ENCODE data around the gene L3MBTL4.
"Not testable (repeated sequence)": the region's sequence is repeated elsewhere in the genome, so short reads cannot be mapped to it uniquely, and the experiment has no call there.

The L3MBTL4 gene

DNA sequence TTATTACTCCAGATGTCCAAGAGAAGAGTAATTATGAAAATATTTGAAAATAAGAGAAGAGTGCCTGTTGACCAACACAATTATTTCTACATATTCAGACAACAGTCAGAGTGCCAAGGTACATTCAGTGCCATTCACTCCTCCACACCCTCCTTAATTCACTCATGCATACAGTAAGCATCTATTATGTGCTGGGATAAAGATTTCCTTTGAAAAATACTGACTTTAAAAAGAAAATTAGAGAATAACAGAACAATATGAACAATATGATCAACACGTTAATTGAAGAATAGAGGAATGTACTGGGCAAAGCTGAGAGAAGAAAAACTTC is 203.6 kb downstream of the L3MBTL4 start:
- no peak overlapping the region for H3K4me3 ChIP-seq

DNA sequence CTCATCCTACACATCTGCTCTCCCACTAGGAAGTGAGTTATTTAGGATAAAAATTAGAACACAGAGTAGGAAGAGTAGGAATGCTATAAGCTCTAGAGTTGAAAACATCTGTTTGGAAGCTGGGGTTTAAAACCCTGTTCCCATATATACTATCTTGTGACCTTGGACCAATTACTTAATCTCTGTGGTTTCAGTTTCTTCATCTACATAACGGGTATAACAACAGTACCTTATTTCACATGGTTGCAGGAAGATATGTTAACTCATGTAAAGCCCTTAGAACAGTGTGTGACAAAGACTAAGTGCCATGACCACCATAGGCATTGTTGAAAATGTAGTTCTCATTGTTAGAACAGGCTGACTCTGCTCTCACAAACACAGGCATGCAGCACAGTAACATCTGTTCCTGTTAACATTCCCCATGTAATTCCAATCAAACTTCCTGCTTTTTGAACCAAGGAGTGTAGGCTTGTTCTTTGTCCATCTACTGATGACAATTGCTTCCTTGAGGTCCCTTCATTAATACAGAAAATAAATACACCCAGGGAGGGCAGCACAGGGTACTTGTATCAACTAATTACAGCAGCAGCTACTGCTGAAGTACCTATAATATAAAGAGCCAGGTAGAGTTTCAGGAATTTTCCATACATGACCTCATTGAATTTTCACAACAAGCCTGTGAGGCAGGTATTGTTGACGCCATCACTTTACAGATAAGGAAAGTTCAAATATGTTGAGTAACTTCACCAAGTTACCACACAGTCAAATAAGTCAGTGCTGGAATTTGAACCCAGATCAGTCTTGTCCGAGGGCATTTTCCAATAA is 204.2 kb downstream of the L3MBTL4 start:
- Histone ChIP-seq H3K4me3 (no peak overlapping the region), H3K27ac (no peak overlapping the region)

More for the DNA sequence above, 203.6 kb downstream of the L3MBTL4 start:
- H3K27ac ChIP-seq: no peak overlapping the region

DNA sequence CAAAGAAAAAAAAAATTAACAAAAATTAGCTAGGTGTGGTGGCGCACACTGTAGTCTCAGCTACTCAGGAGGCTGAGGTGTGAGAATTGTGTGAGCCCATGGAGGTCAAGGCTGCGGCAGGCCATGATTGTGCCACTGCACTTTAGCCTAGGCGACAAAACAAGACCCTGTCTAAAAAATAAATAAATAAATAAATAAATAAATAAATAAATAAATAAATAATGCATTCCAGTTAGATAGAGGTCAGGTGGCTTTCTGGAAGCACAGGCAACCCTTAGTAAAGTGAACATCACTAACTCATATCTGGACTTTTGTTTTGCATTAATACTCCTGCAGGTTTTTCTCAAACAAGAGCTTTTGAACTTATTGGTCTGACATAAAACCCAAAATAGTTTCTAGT is 206.8 kb downstream of the L3MBTL4 start:
- no peak overlapping the region for H3K27ac ChIP-seq

GRCh38 chr18:6207116-6207515 is 207.6 kb downstream of the L3MBTL4 start:
- Histone ChIP-seq H3K27ac (peak overlapping the region in 4 of 21 experiments; percentile 3 to 52 (median 20)), H3K4me3 (no peak overlapping the region)

More for the DNA sequence above, 206.8 kb downstream of the L3MBTL4 start:
- no peak overlapping the region for H3K4me3 ChIP-seq

GRCh38 chr18:6205706-6206105 is 209.0 kb downstream of the L3MBTL4 start:
- Histone ChIP-seq H3K27ac (no peak overlapping the region), H3K4me3 (no peak overlapping the region)

DNA sequence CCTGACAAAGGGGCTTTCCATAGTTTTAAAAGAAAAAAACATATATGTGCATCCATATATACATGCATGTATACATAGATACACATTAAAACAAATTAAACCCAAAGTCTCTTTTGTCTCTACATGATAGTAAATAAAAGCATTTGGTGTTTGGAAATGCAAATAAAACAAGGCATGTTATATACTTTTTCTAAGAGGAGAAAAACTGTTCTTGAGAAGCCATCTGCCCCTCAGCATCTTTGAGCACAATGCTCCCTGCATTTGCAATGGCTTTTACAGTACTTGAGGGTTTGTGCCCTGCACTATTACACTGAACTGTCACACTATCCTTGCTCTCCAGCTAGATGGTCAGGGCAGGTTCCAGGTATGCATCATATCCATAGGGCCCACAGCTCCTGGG is 210.2 kb downstream of the L3MBTL4 start:
- H3K27ac ChIP-seq: peak overlapping the region in 5 of 21 experiments; percentile 10 to 68 (median 24)
- no peak overlapping the region for H3K4me3 ChIP-seq

DNA sequence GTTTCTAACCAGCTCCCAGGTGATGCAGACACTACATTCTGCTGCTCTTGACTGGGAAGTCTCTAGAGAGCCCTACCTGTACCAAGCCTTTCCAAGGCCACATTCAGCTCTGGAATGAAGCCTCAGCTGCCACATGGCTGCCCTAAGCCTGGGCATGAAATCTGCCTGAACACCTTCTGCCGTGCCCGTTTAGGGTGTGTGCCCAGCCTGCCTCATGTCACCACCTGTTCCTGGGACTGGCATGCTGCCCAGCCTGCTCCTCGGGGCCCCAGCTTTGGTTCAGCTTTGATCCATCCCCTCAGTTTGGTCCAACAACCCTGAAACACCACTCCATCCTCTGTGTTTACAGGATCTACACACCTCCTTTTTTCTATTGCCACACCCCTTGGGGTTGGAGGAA is 210.9 kb downstream of the L3MBTL4 start:
- H3K27ac ChIP-seq: peak overlapping the region in 12 of 21 experiments; percentile 1 to 68 (median 39)
- H3K4me3 ChIP-seq: no peak overlapping the region

DNA sequence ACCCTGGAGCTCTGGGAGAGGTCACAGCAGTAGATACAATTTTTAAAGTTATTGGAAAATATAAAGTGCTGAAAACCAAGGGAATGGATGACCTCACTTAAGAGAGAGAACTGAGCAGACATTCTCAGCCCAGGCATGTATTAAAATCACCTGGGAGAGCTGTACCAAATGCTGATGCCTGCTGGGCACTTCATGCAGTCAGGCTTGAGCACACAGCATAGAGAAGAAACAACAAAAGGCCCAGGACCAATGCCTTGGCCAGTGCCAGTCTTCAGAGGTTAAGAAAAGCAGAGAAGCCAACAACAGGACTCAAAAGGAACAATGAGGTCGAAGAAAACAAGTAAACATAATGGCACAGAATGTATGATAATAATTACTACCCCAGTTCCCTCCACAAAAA is 211.8 kb downstream of the L3MBTL4 start:
- no peak overlapping the region for H3K4me3 ChIP-seq
- H3K27ac ChIP-seq: peak overlapping the region in 13 of 21 experiments; percentile 1 to 67 (median 40)

DNA sequence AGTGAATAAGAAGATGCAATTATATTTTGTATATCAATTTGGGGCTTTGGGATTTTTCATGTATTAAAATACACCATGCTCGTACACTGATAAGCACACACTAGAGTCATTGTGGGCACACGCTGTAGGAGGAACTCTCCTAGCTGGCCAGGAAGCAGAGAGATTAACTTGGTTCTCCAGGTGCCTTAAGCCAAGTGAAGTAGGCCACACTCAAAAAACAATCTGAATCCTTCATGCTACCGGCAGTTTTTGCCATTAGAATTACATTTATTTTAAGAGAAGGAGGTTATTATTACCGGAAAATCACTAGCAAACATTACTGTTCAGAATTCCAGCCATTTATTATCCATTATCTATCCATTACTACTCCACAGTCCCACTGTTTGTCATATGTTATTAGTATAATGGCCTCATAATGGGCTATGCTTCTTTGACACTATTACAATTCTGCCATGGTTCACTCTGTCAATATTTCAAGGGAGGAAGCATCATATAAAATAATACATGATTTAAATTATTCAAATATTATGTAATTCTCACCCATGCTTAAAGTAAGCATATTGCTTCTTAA is 214.4 kb downstream of the L3MBTL4 start:
- no peak overlapping the region for H3K27ac ChIP-seq
- no peak overlapping the region for H3K4me3 ChIP-seq

GRCh38 chr18:6199777-6200176 is 214.9 kb downstream of the L3MBTL4 start:
- Histone ChIP-seq H3K4me3 (no peak overlapping the region), H3K27ac (no peak overlapping the region)

DNA sequence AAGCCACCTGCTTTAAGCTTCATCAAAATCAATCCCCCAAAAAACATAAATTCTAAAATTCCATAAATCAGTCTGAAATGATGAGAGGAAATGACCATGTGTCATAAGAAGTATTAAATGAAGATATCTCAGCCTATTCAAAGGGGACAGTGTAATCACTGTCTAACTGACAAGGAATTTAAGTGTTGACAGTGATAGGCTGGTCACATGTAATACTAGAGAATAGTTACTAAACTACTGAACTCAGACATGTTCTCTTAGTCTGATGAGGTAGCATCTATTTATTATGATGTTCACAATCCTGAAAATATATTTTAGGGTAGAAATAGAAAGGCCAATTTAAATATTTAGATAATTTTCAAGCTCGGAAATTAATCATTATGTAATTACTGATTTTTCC is 216.1 kb downstream of the L3MBTL4 start:
- no peak overlapping the region for H3K4me3 ChIP-seq
- H3K27ac ChIP-seq: no peak overlapping the region

GRCh38 chr18:6194640-6195039 is 220.1 kb downstream of the L3MBTL4 start:
- Histone ChIP-seq H3K4me3 (no peak overlapping the region), H3K27ac (peak overlapping the region in 1 of 21 experiments; percentile 22)

GRCh38 chr18:6185782-6186181 is 228.9 kb downstream of the L3MBTL4 start:
- not testable (repeated sequence) for H3K4me3 ChIP-seq, H3K27ac ChIP-seq

- Histone ChIP-seq H3K27ac (no peak overlapping the region), H3K4me3 (no peak overlapping the region)
Observed at GRCh38 chr18:6174983-6175745, 239.5 kb downstream of the L3MBTL4 start.

DNA sequence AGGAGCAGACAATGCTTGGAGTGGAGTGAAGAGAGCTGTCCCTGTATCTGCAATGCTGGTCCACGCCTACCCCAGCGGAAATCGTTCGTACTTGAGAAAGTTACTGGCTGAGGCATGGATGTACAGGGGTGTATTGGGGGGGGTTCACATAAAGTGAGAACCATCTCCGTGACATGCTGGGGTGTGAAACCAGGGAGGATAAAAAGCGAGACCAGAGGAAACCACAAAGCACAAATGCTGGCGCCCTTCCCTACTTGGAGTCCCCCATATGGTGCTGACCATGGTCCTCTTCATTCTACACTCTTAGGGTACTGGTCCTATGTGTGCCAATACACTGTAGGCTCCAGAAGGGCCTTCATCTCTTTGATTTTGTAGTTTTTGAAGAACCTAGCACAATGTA is 244.1 kb downstream of the L3MBTL4 start:
- Histone ChIP-seq H3K27ac (no peak overlapping the region), H3K4me3 (no peak overlapping the region)

GRCh38 chr18:6161549-6161948 is 253.2 kb downstream of the L3MBTL4 start:
- no peak overlapping the region for H3K4me3 ChIP-seq
- no peak overlapping the region for H3K27ac ChIP-seq

DNA sequence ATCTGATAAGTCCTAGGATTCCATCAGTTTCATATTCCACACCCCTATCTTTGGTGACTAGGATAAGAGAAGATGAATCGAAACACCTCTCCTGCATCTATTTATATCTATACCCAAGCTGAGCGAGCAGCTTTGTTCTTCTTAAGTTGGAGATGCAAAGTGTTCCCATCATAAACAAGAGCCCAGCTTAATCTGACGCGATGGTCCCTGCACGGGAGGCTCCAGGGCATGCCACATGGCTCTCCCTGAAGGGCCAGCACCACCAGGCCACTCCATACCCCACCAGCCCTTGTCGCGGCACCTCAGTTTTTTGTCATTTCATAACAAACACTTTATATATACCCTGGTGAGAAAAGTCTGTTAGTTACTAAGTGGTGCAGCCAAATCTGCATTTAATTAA is 255.3 kb downstream of the L3MBTL4 start:
- Histone ChIP-seq H3K27ac (no peak overlapping the region), H3K4me3 (no peak overlapping the region)

- no peak overlapping the region for H3K27ac ChIP-seq
Observed at GRCh38 chr18:6158958-6159357, 255.8 kb downstream of the L3MBTL4 start.

GRCh38 chr18:6156446-6156845 is 258.3 kb downstream of the L3MBTL4 start:
- Histone ChIP-seq H3K27ac (no peak overlapping the region), H3K4me3 (no peak overlapping the region)

More at GRCh38 chr18:6158958-6159357, 255.8 kb downstream of the L3MBTL4 start:
- no peak overlapping the region for H3K4me3 ChIP-seq

- H3K4me3 ChIP-seq: no peak overlapping the region
- no peak overlapping the region for H3K27ac ChIP-seq
Observed at GRCh38 chr18:6155707-6156106, 259.0 kb downstream of the L3MBTL4 start.

- no peak overlapping the region for H3K27ac ChIP-seq
- H3K4me3 ChIP-seq: no peak overlapping the region
Observed at GRCh38 chr18:6150430-6150829, 264.3 kb downstream of the L3MBTL4 start.

All from skin epidermis (tissue), 12 donors.